NOMO-1 treated with dmso at 0.1 percent for 144 hours (cell line): ENCODE results near the gene SERTAD1.
"Not testable (repeated sequence)": the region's sequence is repeated elsewhere in the genome, so short reads cannot be mapped to it uniquely, and the experiment has no call there.

Experiments used
- DNase-seq: peaks from one replicate; lab custom pipeline; 2025; ENCODE audit not compliant: unreplicated experiment; lab: John Stamatoyannopoulos, UW

Gene SERTAD1

GRCh38 chr19:40425450-40426287 is at the start of gene SERTAD1:
Gene SERTAD1, minus strand, starts transcription at chr19:40425992. Its CDS starts 2,446 bp downstream, at chr19:40423546.
- DNase-seq, result peak; percentile 99

- no peak for DNase-seq
Measured at GRCh38 chr19:40474737-40475136, 48.9 kb upstream of the SERTAD1 start.

DNA sequence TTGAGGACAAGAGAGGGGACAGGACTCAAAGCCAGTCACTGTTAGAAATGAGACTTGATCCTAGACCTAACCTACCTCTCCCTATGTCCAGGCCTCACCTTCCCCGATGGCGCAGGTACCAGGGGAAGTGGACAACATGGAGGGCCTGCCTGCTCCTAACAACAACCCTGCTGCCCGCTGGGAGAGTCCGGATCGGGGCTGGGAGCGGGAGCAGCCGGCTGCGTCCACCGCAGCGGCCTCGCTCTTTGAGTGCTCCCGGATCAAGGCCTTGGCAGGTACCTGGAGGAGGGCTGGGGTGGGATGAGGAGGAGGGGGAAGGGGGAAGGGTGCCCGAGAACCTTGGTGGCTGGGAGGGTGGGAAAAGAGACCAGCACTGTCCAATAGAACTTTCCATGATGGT is 46.7 kb upstream of the SERTAD1 start:
- no peak for DNase-seq

- no peak for DNase-seq
Measured at GRCh38 chr19:40471111-40471510, 45.3 kb upstream of the SERTAD1 start.

GRCh38 chr19:40469011-40469410 is 43.2 kb upstream of the SERTAD1 start:
- DNase-seq, result no peak

- DNase-seq, result no peak
Measured at GRCh38 chr19:40466985-40467734, 41.4 kb upstream of the SERTAD1 start, which contains the start of gene SPTBN4. Gene SPTBN4, plus strand, starts transcription at chr19:40467001. Its CDS starts 5,621 bp downstream, at chr19:40472622.

DNA sequence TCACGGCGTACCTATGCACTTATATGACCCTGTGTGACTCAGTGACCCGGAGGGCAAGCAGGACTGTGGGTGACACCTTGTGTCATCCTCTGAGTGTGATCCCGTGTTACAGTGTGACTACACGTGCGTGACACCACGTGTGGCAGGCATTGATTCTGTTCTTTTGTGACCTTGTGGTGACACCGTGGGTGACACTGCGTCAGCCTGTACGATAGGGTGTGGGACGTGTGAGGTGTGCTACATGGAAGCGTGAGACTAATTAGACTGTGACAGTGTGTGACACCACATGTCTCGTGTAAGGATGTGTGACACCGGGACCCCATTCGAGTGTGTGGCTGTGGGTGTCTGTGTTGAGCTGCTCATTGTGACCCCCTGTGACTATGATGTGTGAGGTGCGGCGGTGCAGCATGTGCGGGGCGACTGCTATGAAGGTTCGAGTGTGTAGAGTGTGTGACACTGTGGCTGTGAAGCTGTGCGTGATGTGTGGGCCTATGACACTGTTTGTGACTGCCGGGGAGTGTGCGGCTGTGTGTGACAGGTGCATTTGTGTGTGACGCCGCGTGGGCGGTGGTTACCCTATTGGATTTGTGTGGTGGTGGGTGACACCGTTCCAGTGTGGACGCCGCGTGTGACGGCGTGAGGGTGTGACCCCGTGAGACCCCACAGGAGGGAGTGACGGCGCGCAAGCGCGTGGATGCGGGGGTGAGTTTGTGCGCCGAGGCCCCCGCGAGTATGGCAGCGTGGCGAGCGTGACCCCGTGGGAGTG is 40.6 kb upstream of the SERTAD1 start:
- DNase-seq, result no peak

DNA sequence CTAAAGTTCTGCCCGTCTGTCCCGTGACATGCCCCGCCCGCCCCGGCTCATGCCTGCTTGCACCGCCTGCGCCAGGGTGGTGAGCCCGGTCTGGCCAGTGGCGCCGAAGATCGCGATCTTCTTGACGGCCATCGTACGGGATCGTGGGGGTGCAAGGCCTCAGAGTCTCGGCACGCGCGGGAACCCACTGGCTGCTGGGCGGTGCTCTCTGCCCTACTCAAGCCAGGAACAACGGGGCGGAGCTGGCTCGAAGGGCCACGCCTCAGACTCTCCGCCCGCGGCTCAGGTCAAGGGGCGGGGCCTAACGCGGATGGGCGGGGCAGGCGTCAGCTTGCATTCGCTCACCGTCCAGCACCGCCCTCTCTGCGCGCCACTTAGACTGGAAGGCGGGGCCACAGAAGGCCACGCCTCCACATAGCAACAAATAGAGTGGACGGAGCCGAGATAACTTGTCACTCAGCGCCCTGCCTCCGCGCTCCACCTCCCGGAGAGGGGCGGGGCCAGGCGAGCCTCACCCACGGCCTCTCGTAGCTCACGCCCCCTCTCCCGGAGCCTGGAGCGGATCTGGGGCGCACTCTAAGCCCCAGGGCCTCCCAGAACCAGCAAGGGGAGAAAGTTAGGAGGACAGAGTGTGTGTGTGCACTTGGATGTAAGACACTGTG is 39.9 kb upstream of the SERTAD1 start, which contains the start of gene BLVRB:
Gene BLVRB, minus strand, starts transcription at position 189 of the 662 bp plus-strand sequence. Its CDS starts 57 bp downstream, at position 132.
- peak; percentile 99 for DNase-seq

- peak; percentile 84 for DNase-seq
Measured at GRCh38 chr19:40465025-40465556, 39.3 kb upstream of the SERTAD1 start.

DNA sequence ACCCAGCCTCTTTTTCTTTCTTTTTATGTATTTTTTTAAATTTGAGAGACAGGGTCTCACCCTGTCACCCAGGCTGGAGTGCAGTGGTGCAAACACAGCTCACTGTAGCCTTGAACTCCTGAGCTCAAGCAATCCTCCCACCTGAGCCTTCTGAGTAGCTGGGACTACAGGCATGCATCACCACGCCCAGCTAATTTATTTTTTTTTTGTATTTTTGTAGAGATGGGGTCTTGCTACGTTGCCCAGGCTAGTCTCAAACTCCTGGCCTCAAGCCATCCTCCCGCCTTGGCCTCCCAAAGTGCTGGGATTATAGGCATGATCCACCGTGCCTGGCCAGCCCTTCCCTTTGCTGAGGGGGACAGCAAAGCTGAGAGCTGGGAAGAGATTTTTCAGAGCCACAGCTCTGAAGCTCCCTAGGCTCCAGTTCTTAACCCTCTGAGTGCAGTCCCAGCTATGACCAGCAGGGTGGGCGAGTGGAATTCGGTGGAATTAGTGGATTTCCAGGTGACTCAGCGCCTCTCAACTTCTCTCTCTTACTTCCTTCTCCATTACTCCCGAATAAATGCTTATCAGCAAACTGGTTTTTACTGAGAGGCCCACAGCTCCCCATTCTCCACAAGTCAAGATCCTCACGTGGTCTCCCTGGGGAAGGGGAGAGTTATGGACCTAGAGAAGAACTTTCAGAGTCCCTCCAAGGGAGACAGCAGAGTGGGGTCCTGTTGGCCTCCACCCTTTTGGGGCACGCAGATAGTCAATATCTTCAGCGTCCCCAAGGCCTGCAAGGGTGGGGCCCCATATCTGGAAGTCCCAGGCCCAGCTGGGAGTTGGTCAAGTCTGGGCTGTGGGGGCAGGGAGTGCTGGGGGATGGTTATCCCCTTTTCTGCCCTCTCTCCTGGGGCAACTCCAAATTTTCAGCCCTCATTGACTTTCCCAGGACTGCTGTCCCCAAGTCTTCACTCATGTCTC is 38.5 kb upstream of the SERTAD1 start:
- peak; percentile 44 for DNase-seq

DNA sequence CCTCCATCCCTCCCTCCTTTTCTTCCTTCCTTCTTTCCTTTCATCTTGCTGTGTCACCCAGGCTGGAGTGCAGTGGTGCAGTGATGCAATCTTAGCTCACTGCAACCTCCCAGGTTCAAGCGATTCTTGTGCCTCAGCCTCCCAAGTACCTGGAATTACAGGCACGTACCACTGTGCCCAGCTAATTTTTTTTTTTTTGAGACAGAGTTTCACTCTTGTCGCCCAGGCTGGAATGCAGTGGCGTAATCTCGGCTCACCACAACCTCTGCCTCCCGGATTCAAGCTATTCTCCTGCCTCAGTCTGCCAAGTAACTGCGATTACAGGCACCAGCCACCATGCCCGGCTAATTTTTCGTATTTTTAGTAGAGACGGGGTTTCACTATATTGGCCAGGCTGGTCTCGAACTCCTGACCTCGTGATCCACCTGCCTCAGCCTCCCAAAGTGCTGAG is 37.8 kb upstream of the SERTAD1 start:
- DNase-seq, result not testable (repeated sequence)

DNA sequence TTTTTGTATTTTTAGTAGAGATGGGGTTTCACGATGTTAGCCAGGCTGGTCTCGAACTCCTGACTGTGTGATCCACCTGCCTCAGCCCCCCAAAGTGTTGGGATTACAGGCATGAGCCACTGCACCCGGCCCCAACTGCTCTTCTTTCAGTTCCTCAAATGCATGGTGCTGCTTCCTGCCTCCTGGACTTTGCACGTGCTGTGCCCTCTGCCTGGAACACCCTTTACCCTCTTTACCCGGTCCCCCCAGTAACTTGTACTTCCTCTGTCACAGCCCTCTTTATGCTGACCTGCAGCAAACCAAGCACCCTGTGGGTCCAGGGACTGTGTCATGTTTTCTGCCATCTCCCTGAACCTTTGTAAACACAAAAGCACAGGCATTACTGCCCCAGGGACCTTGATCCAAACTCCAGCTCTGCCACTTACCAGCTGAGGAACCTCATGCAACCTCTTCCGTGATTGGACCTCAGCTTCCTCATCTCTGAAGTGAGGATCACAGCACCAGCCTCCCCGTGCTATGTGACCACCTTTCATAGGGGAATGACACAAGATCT is 36.0 kb upstream of the SERTAD1 start:
- DNase-seq, result peak; percentile 57

- no peak for DNase-seq
Measured at GRCh38 chr19:40460185-40460584, 34.4 kb upstream of the SERTAD1 start.

GRCh38 chr19:40458597-40458974 is 32.8 kb upstream of the SERTAD1 start:
- DNase-seq, result no peak

GRCh38 chr19:40457953-40458596 is 32.3 kb upstream of the SERTAD1 start:
- no peak for DNase-seq

DNA sequence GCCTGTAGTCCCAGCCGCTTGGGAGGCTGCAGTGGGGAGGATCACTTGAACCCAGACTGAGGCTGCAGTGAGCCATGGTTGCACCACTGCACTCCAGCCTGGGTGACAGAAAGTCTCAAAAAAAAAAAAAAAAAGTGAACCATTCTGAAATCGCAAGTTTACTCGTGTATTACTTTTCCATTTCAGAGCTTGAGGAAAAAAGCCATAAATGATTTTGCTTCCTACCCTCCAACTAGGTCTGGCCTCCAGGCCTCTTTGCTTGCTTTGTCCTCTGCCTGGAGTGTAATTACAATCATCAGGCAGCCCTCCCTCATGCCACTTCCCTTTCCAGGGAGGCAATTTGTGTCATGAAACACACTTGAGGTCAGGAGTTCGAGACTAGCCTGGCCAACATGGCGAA is 31.3 kb upstream of the SERTAD1 start:
- DNase-seq, result no peak

GRCh38 chr19:40453943-40454342 is 28.2 kb upstream of the SERTAD1 start:
- DNase-seq, result not testable (repeated sequence)

DNA sequence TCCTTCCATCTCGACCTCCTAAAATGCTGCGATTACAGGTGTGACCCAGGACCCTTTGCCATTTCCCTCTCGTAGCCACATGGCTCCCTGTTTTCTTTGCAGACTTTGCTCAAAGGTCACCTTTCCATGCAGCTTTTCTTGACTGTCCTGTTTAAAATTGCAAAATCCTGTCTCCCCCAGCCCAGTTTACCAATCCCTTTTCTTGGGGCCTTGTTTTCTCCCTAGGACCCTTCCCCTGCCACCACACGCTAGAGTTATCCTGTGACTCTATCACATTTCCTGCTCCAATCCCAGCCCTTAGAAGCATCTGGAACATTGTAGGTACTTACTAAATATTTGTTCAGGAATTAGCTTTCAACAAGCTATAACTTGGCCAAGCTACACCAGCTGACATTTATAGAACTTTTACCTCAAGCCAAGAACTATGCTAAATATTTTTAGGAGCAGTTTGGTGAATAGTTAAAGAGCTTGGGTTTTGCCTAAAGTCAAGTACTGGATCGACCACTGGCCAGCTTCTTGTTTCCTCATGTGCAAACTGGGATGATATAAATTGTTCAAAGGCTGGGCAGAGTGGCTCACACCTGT is 27.5 kb upstream of the SERTAD1 start:
- DNase-seq, result no peak
